HepG2 (cell line): ENCODE results near the gene TRIM69. TPM values are rescaled to one million over a fixed set of nuclear protein-coding genes. Genes with fewer than 3 reads are reported as not detected.
A peak's percentile ranks its signal among the peaks of the same experiment; 100 is the strongest.

Source experiments
- FOXA1 ChIP-seq, 2 experiments: fragments of 450-650 bp in 1 of 2; sonication (generic) in 1 of 2; formaldehyde crosslinking in 1 of 2; IDR thresholded peaks; 2 replicates each; pipeline versions ENCODE4 v1.4.0 to v1.6.1; 2016 to 2020; ENCODE audit warnings: missing genetic modification reagents in 1 of 2
- GLI4 ChIP-seq: sonication (generic); formaldehyde crosslinking; IDR thresholded peaks from 2 replicates; pipeline ENCODE4 v1.5.1; 2020; ENCODE audit warnings: missing genetic modification reagents, mild to moderate bottlenecking, moderate library complexity, borderline replicate concordance
- HNF4A ChIP-seq: sonication (generic); formaldehyde crosslinking; IDR thresholded peaks from 2 replicates; pipeline ENCODE4 v1.4.0; 2020; ENCODE audit warnings: missing genetic modification reagents
- NR1H2 ChIP-seq: sonication (generic); formaldehyde crosslinking; IDR thresholded peaks from 2 replicates; pipeline ENCODE4 v1.8.1; 2022; ENCODE audit warnings: low read depth, missing genetic modification reagents, borderline replicate concordance
- PHF5A ChIP-seq: IDR thresholded peaks from one replicate; pipeline ENCODE4 v1.6.1; 2018; ENCODE audit warnings: low read depth, missing genetic modification reagents; ENCODE audit not compliant: unreplicated experiment
- SAP130 ChIP-seq: IDR thresholded peaks from 2 replicates; pipeline ENCODE4 v1.6.1; 2016; ENCODE audit warnings: low read depth
- THYN1 ChIP-seq: sonication (generic); formaldehyde crosslinking; IDR thresholded peaks from 2 replicates; pipeline ENCODE4 v1.8.1; 2023; ENCODE audit warnings: low read depth, mild to moderate bottlenecking, moderate library complexity, missing genetic modification reagents, borderline replicate concordance
- ZC3H4 ChIP-seq: sonication (generic); formaldehyde crosslinking; IDR thresholded peaks from 2 replicates; pipeline ENCODE4 v1.4.0; 2020; ENCODE audit warnings: missing genetic modification reagents, borderline replicate concordance
- ZNF12 ChIP-seq: sonication (generic); formaldehyde crosslinking; IDR thresholded peaks from 2 replicates; pipeline ENCODE4 v1.5.0; 2020; ENCODE audit warnings: missing genetic modification reagents
- ZNF138 ChIP-seq: sonication (generic); formaldehyde crosslinking; IDR thresholded peaks from 2 replicates; pipeline ENCODE4 v1.5.0; 2020; ENCODE audit warnings: mild to moderate bottlenecking, low read depth, missing genetic modification reagents
- ZNF354B ChIP-seq: sonication (generic); formaldehyde crosslinking; IDR thresholded peaks from 2 replicates; pipeline ENCODE4 v1.8.0; 2022; ENCODE audit warnings: mild to moderate bottlenecking, missing genetic modification reagents
- ZNF7 ChIP-seq: IDR thresholded peaks from 2 replicates; pipeline ENCODE4 v1.6.1; 2016; ENCODE audit warnings: missing biosample characterization, missing genetic modification reagents
- ZNF713 ChIP-seq: sonication (generic); formaldehyde crosslinking; IDR thresholded peaks from 2 replicates; pipeline ENCODE4 v1.4.0; 2020; ENCODE audit warnings: mild to moderate bottlenecking, missing genetic modification reagents
- ZNF891 ChIP-seq: sonication (generic); formaldehyde crosslinking; IDR thresholded peaks from 2 replicates; pipeline ENCODE4 v1.5.0; 2020; ENCODE audit warnings: mild to moderate bottlenecking, missing genetic modification reagents
- ZSCAN22 ChIP-seq: sonication (generic); formaldehyde crosslinking; IDR thresholded peaks from 2 replicates; pipeline ENCODE4 v1.4.0; 2020; ENCODE audit warnings: mild to moderate bottlenecking, missing genetic modification reagents
- polyA plus RNA-seq, 8 experiments: library from polyadenylated mRNA; depleted of rRNA in 3 of 8; stranded (reverse) in 7 of 8; unstranded in 1 of 8; fragments of >200 nt; fragmentation: Illumina TruSeq in 4 of 8; extraction: Trizol in 4 of 8; gene quantifications; 2 replicates each; pipeline versions ENCODE4 v1.2.1 to v1.2.3, GENCODE V29; 2011 to 2016; ENCODE audit warnings: low read depth in 4 of 8, missing spikeins in 1 of 8, mixed read lengths in 1 of 8; ENCODE audit not compliant: insufficient read depth in 1 of 8
- total RNA-seq, 5 experiments: library from RNA; depleted of rRNA; stranded (reverse); fragments of >200 nt; fragmentation: Illumina TruSeq; extraction: Trizol; gene quantifications; 2 replicates each; pipeline ENCODE4 v1.2.3, GENCODE V29; 2016; ENCODE audit warnings: low read depth in 1 of 5
- TF ChIP-seq, protein P1 (sequence below): sonication (generic); formaldehyde crosslinking; IDR thresholded peaks from 2 replicates; pipeline ENCODE4 v1.4.0; 2020; ENCODE audit warnings: missing genetic modification reagents
- TF ChIP-seq, protein P2 (sequence below): sonication (generic); formaldehyde crosslinking; conservative IDR thresholded peaks from 2 replicates; pipeline ENCODE4 v1.4.0; 2020; ENCODE audit warnings: mild to moderate bottlenecking, missing genetic modification reagents, moderate library complexity
- TF ChIP-seq, protein P3 (sequence below): IDR thresholded peaks from 2 replicates; pipeline ENCODE4 v1.6.1; 2016; ENCODE audit warnings: low read depth, control low read depth
- TF ChIP-seq, protein P4 (sequence below): sonication (generic); formaldehyde crosslinking; IDR thresholded peaks from 2 replicates; pipeline ENCODE4 v1.4.0; 2020; ENCODE audit warnings: low read depth, missing genetic modification reagents

The TRIM69 gene
- total and polyA plus RNA-seq, 2 of the 13 experiments (the other 11 are each of a cell fraction or from before 2014, with no cell fraction given) = 2.6 to 3.2 TPM

DNA sequence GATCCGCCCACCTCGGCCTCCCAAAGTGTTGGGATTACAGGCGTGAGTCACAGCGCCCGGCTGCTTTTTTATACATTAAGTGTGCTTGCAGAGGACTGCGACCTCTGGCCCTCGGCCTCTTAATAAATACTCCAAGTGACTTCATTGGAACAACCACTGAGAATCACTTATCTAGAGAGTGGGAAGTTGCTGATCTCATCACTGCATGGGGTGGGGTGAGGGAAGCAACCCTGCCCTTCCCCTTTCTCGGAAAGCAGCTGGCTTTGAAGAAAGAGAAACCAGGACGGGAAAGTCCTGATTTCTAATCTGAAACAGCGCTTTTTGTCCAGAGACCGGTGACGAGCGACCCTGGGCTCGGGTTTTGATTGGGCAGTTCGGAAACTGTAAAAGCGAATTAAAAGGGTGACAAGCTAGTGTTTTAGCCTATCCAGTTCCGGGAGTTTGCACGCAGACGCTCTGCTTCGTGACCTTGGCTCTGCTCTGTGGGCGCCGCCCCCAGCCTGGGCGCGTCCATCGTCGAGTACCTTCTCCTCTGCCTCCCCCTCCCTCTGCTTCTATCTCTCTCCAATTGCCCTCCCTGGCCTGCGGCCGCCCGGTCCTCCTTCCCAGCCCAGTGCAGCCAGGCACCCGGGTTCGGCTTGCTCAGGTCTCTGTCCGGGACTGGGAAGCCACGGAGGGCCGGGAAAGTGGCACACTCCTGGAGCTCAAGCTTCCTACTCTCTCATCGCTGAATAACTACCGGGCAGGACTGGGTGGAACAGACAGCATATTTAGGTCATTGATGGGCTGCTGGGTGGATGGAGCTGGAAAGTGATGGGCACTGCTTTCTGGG, 7.5 kb upstream of the TRIM69 start (continued):
- TF ChIP-seq FOXA1 (IDR thresholded peaks at IDR 0.05) (no peak), FOXA1 (CRISPR knock-in tag; IDR thresholded peaks at IDR 0.05) (0 out of 2 replicates have a peak, but pooled peaks have one; percentile 3), NR1H2 (CRISPR knock-in tag) (no peak), ZSCAN22 (CRISPR knock-in tag) (no peak), ZC3H4 (peak; percentile 38; the same call in 1 of the 2 replicates), ZNF354B (CRISPR knock-in tag) (no peak), HNF4A (CRISPR knock-in tag) (peak; percentile 13; the same call in 1 of the 2 replicates), ZNF713 (CRISPR knock-in tag) (no peak), SAP130 (peak; percentile 85), PHF5A (CRISPR knock-in tag) (no peak), GLI4 (CRISPR knock-in tag) (no peak), ZNF138 (CRISPR knock-in tag) (no peak), ZNF7 (CRISPR knock-in tag) (no peak), ZNF12 (CRISPR knock-in tag) (no peak), THYN1 (no peak), ZNF891 (CRISPR knock-in tag) (no peak; the same call in 1 of the 2 replicates)
- TF ChIP-seq, protein P1, sequence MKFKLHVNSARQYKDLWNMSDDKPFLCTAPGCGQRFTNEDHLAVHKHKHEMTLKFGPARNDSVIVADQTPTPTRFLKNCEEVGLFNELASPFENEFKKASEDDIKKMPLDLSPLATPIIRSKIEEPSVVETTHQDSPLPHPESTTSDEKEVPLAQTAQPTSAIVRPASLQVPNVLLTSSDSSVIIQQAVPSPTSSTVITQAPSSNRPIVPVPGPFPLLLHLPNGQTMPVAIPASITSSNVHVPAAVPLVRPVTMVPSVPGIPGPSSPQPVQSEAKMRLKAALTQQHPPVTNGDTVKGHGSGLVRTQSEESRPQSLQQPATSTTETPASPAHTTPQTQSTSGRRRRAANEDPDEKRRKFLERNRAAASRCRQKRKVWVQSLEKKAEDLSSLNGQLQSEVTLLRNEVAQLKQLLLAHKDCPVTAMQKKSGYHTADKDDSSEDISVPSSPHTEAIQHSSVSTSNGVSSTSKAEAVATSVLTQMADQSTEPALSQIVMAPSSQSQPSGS = peak; percentile 31; the same call in 1 of the 2 replicates
- TF ChIP-seq, protein P2, sequence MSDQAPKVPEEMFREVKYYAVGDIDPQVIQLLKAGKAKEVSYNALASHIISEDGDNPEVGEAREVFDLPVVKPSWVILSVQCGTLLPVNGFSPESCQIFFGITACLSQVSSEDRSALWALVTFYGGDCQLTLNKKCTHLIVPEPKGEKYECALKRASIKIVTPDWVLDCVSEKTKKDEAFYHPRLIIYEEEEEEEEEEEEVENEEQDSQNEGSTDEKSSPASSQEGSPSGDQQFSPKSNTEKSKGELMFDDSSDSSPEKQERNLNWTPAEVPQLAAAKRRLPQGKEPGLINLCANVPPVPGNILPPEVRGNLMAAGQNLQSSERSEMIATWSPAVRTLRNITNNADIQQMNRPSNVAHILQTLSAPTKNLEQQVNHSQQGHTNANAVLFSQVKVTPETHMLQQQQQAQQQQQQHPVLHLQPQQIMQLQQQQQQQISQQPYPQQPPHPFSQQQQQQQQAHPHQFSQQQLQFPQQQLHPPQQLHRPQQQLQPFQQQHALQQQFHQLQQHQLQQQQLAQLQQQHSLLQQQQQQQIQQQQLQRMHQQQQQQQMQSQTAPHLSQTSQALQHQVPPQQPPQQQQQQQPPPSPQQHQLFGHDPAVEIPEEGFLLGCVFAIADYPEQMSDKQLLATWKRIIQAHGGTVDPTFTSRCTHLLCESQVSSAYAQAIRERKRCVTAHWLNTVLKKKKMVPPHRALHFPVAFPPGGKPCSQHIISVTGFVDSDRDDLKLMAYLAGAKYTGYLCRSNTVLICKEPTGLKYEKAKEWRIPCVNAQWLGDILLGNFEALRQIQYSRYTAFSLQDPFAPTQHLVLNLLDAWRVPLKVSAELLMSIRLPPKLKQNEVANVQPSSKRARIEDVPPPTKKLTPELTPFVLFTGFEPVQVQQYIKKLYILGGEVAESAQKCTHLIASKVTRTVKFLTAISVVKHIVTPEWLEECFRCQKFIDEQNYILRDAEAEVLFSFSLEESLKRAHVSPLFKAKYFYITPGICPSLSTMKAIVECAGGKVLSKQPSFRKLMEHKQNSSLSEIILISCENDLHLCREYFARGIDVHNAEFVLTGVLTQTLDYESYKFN (CRISPR knock-in tag) = peak; percentile 34; the same call in 1 of the 2 replicates
- TF ChIP-seq, protein P3, sequence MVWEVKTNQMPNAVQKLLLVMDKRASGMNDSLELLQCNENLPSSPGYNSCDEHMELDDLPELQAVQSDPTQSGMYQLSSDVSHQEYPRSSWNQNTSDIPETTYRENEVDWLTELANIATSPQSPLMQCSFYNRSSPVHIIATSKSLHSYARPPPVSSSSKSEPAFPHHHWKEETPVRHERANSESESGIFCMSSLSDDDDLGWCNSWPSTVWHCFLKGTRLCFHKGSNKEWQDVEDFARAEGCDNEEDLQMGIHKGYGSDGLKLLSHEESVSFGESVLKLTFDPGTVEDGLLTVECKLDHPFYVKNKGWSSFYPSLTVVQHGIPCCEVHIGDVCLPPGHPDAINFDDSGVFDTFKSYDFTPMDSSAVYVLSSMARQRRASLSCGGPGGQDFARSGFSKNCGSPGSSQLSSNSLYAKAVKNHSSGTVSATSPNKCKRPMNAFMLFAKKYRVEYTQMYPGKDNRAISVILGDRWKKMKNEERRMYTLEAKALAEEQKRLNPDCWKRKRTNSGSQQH (CRISPR knock-in tag) = no peak
- TF ChIP-seq, protein P4, sequence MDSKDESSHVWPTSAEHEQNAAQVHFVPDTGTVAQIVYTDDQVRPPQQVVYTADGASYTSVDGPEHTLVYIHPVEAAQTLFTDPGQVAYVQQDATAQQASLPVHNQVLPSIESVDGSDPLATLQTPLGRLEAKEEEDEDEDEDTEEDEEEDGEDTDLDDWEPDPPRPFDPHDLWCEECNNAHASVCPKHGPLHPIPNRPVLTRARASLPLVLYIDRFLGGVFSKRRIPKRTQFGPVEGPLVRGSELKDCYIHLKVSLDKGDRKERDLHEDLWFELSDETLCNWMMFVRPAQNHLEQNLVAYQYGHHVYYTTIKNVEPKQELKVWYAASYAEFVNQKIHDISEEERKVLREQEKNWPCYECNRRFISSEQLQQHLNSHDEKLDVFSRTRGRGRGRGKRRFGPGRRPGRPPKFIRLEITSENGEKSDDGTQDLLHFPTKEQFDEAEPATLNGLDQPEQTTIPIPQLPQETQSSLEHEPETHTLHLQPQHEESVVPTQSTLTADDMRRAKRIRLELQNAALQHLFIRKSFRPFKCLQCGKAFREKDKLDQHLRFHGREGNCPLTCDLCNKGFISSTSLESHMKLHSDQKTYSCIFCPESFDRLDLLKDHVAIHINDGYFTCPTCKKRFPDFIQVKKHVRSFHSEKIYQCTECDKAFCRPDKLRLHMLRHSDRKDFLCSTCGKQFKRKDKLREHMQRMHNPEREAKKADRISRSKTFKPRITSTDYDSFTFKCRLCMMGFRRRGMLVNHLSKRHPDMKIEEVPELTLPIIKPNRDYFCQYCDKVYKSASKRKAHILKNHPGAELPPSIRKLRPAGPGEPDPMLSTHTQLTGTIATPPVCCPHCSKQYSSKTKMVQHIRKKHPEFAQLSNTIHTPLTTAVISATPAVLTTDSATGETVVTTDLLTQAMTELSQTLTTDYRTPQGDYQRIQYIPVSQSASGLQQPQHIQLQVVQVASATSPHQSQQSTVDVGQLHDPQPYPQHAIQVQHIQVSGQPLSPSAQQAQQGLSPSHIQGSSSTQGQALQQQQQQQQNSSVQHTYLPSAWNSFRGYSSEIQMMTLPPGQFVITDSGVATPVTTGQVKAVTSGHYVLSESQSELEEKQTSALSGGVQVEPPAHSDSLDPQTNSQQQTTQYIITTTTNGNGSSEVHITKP = peak; percentile 95
